Activated CD4-positive, alpha-beta T cell treated with anti-CD3 and anti-CD28 coated beads, Interleukin-2, Interleukin-6, amounts not matched to agents 100 ng/mL and 50 ng/mL, durations not matched to agents 16 hours and 8 hours (primary cell): Measurements from ENCODE around the gene BROX.

ENCODE experiments used
- DNase-seq: peaks from one replicate; pipeline ENCODE4 v3.0.0-alpha.2; 2020

The BROX gene

GRCh38 chr1:222777977-222778376 lies 65.6 kb downstream of the BROX start:
- no peak for DNase-seq

GRCh38 chr1:222781251-222781650 lies 68.9 kb downstream of the BROX start:
- no peak for DNase-seq

GRCh38 chr1:222783051-222783450 lies 70.7 kb downstream of the BROX start:
- DNase-seq: no peak

GRCh38 chr1:222784371-222784770 lies 72.0 kb downstream of the BROX start:
- no peak for DNase-seq
